GM08714 (cell line): ENCODE results near the gene FCRL6.

ENCODE experiments used
- H3K4me3 ChIP-seq: fragments of 200-500 bp; sonication (Bioruptor generic); 2 replicates; pipeline ENCODE4 v1.5.1; 2014; ENCODE audit warnings: mild to moderate bottlenecking, low read length, inconsistent platforms
- ZNF274 ChIP-seq: IDR thresholded peaks from 2 replicates; pipeline ENCODE4 v1.6.1; 2012; ENCODE audit warnings: mild to moderate bottlenecking, low read depth, low read length

FCRL6 gene

GRCh38 chr1:159821171-159821867 lies 19.2 kb downstream of the FCRL6 start:
- no peak for TF ChIP-seq ZNF274
- H3K4me3 ChIP-seq: no peak overlapping the region

- no peak for TF ChIP-seq ZNF274
- no peak overlapping the region for H3K4me3 ChIP-seq
Measured at GRCh38 chr1:159823406-159823805, 21.2 kb downstream of the FCRL6 start.

GRCh38 chr1:159825564-159825963 lies 23.4 kb downstream of the FCRL6 start:
- no peak overlapping the region for H3K4me3 ChIP-seq
- TF ChIP-seq ZNF274: no peak

DNA sequence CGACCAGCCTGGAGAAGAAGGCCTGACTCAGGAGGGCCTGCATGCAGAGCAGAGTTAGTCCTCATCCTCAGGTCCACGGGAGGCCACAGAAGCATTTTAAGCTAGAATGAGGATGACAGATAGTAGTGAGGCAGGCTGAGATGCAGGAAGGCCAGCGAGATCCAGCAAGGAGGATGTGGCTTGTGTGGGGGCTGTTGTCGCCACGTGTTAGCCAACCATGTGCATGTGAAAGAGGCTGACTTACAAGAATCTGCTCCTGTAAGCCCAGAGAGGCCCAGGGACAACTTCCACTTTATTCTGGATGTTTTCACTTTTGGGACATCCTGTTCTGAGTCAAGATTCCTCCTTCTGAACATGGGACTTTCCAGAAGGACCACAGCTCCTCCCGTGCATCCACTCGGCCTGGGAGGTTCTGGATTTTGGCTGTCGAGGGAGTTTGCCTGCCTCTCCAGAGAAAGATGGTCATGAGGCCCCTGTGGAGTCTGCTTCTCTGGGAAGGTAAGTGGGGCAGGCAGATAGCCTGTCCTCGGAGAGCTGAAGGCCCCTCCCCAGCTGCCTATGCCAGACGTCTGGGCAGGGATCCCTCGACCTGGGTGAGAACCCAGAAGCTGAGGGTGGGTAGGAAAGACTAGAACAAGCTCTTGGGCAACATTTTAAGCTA lies 24.4 kb downstream of the FCRL6 start, which contains the start of gene SLAMF8:
Gene SLAMF8 (plus strand): TSS at position 433 of the 661 bp plus-strand sequence. CDS start 26 bp downstream, at position 459.
- H3K4me3 ChIP-seq: no peak within 1 kb of the TSS
- no peak for TF ChIP-seq ZNF274

DNA sequence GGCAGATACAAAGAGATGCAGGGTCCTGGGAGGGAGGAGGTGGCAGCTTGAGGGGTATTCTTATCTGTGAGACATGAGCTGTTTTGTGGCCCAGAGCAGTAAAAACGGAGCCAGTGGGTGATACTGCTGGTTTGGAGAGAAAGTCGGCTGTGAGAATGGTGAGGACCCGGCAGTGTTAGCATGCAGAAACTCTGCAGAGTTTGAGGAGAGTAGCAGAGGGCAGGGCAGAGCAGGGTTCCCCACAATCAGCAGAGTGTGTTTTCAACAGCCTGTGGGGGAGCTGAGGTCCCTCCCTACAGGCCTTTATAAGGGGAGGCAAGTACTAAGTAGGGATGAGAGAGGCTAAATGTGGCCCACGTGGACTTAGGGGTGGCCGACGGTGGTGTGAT lies 24.9 kb downstream of the FCRL6 start:
- no peak for TF ChIP-seq ZNF274
- H3K4me3 ChIP-seq: no peak overlapping the region

DNA sequence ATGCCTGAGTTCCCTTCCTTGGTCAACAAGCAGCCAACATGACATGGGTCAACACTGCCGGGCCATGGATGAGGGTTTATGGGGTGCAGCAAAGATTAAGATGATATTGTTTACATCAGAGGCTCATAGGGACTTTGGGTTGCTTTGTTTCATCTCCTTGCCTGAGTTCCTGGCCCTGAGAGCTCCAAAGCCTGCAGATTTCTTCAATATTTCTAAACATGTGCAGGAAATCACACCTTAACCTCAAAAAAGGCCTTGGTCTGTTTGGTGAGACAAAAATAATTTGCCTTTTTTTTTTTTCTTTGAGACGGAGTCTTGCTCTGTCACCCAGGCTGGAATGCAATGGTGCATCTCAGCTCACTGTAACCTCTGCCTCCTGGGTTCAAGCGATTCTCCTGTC lies 25.4 kb downstream of the FCRL6 start:
- TF ChIP-seq ZNF274: no peak
- no peak overlapping the region for H3K4me3 ChIP-seq

DNA sequence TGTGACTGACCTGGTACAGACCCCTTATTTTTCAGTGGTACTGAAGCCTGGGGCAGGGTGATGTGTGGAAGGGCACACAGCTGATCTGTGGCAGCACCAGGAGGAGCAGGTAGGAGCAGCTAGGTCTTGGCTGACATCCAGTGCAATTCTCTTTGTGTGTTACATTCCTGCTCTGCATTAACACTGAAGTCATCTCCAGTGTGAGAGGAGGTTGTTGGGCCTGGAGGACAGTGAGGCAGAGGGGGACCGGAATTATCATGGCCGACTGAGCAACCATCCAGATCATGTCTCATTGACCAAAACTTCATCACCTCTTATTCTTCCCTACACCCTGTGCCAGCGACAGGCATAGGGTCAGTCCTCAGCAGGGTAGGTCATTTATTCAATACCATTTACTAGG lies 26.0 kb downstream of the FCRL6 start:
- TF ChIP-seq ZNF274: no peak
- H3K4me3 ChIP-seq: no peak overlapping the region

GRCh38 chr1:159828581-159829272 lies 26.6 kb downstream of the FCRL6 start:
- TF ChIP-seq ZNF274: no peak

DNA sequence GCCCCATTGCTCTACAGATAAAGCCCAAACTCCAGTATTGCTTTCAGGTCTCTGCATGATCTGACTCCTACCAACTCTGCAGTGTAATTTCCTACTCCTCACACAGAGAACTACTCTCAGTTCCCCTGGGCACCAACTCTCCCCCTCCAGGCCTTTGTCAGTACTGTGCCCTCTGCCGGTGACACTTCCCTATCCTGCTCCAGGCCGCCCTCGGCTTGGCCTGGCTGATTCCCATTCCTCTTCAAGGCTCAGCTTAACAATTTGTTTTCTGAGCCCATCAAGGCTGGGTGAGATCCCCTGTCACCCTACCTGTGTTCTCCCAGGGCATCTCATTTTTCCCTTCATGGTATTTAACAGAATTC lies 27.1 kb downstream of the FCRL6 start:
- TF ChIP-seq ZNF274: no peak
- no peak overlapping the region for H3K4me3 ChIP-seq

More at GRCh38 chr1:159828581-159829272, 26.6 kb downstream of the FCRL6 start:
- no peak overlapping the region for H3K4me3 ChIP-seq

DNA sequence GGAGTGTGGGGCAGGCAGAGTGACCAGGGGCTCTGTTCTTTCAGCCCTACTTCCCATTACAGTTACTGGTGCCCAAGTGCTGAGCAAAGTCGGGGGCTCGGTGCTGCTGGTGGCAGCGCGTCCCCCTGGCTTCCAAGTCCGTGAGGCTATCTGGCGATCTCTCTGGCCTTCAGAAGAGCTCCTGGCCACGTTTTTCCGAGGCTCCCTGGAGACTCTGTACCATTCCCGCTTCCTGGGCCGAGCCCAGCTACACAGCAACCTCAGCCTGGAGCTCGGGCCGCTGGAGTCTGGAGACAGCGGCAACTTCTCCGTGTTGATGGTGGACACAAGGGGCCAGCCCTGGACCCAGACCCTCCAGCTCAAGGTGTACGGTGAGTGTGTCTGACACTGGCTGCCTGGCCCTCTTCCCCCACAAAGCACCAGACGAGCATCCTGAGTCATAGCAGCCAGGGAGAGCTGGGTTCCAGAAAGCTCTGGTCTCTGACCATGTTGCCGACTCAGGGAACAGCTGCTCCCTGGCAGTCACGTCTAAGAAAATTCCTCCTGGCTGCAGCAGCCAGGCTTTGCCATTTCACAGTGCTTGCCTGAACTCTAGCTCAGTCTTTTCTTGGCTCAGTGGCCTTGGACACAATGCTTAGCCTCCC lies 27.8 kb downstream of the FCRL6 start:
- TF ChIP-seq ZNF274: no peak
- H3K4me3 ChIP-seq: no peak overlapping the region

DNA sequence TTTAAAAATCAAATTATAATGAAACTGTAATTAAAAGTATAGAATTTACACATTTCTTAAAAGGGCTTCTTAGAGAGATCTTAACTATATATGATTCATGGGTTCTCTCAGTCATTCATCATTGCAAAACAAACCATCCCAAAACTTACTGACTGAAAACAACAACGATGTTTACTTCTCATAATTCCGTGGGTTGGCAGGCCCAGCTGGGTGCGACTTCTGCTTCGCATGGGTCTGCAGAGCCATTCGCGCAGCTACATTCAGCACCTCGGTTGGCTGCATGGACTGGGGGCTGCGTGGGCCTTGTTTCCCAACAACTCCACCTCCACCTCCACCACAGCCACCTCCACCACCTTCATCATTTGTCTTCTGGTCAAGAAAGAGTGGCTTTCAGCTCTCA lies 28.6 kb downstream of the FCRL6 start:
- no peak for TF ChIP-seq ZNF274
- H3K4me3 ChIP-seq: no peak overlapping the region

GRCh38 chr1:159831412-159832141 lies 29.4 kb downstream of the FCRL6 start:
- TF ChIP-seq ZNF274: no peak
- no peak overlapping the region for H3K4me3 ChIP-seq

- no peak overlapping the region for H3K4me3 ChIP-seq
- no peak for TF ChIP-seq ZNF274
Measured at GRCh38 chr1:159832309-159832708, 30.1 kb downstream of the FCRL6 start.

- no peak for TF ChIP-seq ZNF274
Measured at GRCh38 chr1:159835356-159835755, 33.2 kb downstream of the FCRL6 start.

More at GRCh38 chr1:159835356-159835755, 33.2 kb downstream of the FCRL6 start:
- H3K4me3 ChIP-seq: no peak overlapping the region
